ENCODE results near the gene OSTF1.

GRCh38 chr9:75146229-75146628, 57.9 kb downstream of the OSTF1 start:
- TF ChIP-seq EZH2 (IDR thresholded peaks at IDR 0.05; ENCODE audit: insufficient read depth, poor library complexity, severe bottlenecking) (no peak), EZH2phosphoT487 (IDR thresholded peaks at IDR 0.05; ENCODE audit: insufficient read depth, low read depth) (no peak)

All from GM23248 (cell line).